HG03342 (cell line): Measurements from ENCODE around the gene RAB11FIP3.
"Not testable (repeated sequence)": the region's sequence is repeated elsewhere in the genome, so short reads cannot be mapped to it uniquely, and the experiment has no call there.

Experiments
- ATAC-seq: cut with Tn5 transposase; IDR thresholded peaks from one replicate; pipeline ENCODE4 v1.9.1; 2021; ENCODE audit warnings: mild to moderate bottlenecking, moderate library complexity; ENCODE audit not compliant: unreplicated experiment

The RAB11FIP3 gene

DNA sequence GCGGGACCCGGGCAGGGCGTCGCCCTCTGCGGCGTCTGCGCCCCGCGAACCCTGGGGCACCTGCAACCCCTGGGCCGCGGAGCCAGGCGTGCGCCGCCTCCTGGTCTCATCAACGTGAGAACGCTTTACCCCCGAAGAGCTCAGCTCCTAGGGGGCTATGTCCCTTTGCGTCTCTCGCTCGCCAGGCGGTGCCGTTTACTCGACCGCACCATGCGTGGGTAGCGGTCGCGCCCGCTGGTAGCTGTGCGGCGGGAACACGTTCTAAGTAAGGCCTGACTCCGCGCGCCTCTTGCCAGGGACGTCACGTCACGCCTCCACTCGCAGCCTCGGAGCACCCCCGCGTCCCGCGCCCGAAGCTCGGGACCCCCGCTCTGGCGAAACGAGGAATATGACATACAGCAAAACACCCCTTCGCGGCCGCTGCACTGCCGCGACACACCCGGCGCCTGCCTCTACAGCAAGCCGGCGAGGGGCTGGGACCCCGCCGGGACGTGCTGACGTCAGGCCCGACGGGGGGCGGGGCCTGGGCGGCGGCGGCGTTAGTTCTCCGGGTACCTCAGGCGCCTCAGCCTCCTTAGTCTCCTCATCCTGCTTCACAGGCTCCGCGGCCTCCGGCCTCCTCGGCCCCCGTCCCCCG lies at the start of gene RAB11FIP3:
Gene RAB11FIP3 (plus strand): TSS at position 568 of the 637 bp plus-strand sequence. CDS start 358 bp downstream, outside the sequence.
- ATAC-seq: peak; percentile 88

GRCh38 chr16:375927-376816 lies 49.3 kb upstream of the RAB11FIP3 start:
- ATAC-seq: no peak

DNA sequence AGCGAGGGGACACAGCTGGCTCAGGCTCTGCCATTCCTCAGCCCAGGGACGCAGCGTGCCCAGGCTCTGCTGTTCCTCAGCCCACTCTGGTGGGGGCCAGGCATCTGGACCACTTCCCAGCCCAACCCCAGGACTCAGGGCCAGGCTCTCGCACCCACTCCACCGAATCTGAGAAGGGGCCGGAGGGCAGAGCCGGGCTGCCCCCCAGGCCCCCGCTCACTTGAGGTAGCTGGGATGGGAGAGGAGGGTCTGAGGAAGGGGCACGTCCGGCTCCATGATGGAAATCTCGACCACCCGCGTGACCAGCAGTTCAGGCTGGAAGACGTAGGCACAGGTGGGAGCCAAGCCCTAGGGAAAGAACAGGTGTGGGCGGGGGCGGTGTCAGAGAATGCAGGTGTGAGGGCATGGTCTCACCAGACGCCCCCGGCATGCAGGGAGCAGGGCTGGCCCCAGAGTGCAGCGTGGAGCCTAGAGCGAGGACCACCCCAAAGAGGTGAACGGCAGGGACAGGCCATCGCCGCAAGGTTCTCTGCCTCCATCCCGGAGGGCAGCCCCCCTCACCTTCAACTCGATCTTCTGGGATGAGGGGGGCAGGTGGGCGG lies 48.5 kb upstream of the RAB11FIP3 start:
- ATAC-seq: no peak

DNA sequence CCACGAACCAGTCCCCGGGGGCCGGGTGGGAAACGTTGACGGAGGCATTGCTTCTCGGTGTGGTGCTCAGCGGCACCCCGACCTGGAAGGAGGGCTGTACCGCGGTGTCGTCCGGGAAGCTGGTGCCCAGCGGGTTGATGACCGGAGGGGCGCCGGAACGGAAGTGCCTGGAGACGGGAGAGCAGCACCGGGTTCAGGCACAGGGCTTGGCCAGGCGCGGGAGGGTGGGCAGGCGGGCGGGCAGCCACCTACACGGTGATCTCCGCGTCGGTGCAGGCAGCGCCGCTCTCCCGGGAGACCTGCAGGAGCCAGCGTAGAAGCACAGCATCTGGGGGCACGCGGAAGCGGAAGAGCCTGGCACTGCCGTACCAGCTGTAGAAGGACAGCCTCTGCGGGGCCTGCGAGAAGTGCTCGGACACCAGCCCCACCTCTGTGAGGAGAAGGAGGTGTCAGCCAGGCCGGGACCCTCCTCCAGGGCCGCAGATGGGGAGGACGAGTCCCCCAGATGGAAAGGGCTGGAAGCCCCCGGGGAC lies 48.0 kb upstream of the RAB11FIP3 start:
- no peak for ATAC-seq

GRCh38 chr16:378113-378820 lies 47.2 kb upstream of the RAB11FIP3 start:
- not testable (repeated sequence) for ATAC-seq

DNA sequence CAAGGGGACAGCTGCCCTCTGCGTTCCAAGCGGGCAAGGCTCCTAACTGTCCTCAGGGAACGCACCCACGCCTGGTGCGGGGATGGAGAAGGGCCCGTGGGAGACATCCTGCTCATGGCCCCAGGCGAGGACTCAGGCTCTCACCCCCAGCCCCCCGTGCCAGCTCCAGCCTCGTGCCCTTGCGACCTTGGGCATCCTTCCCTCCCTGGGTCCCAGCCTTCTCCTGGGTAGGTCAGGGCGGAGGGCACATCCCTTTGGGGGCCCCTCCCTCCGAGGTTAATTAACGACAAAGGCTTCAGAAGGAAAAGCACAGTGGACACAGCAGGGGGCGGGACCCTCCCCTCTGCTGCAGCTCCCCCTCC lies 46.6 kb upstream of the RAB11FIP3 start:
- ATAC-seq: no peak

DNA sequence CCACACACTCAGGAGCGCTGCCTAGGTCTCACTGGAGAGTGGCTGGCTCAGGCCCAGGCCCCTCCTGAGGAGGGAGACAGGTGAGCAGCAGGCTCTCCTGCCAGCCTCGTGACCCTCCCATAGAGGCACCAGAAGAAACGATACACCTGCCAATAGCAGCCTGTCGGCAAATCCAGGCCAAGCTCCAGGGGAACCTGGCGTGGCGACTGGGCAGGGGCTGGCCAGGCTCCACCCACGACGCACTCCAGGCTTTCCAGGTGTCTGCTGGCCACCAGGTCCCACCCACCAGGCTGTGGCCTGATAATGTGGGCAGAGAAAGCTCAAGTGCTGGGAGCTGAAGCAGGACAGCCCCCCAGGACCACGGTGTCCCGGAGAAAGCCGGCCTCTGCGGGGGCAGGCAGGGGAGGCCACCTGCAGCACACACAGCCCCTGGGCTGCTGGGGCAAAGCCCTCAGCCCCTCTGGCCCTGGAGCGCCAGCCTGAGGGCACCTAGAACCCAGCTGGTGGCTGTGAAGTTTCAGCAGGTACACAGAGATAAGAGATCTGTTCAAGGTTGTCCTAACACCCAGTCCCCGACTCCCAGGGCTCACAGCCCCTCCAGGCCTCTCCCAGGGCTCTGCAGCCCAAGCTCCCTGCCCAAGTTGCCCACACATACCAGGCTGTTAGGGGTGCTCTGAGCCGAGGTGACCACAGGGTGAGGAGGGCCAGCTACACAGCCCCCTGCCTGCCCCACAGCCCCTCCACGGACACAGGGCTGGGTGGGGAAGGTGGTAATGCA lies 46.1 kb upstream of the RAB11FIP3 start:
- no peak for ATAC-seq

DNA sequence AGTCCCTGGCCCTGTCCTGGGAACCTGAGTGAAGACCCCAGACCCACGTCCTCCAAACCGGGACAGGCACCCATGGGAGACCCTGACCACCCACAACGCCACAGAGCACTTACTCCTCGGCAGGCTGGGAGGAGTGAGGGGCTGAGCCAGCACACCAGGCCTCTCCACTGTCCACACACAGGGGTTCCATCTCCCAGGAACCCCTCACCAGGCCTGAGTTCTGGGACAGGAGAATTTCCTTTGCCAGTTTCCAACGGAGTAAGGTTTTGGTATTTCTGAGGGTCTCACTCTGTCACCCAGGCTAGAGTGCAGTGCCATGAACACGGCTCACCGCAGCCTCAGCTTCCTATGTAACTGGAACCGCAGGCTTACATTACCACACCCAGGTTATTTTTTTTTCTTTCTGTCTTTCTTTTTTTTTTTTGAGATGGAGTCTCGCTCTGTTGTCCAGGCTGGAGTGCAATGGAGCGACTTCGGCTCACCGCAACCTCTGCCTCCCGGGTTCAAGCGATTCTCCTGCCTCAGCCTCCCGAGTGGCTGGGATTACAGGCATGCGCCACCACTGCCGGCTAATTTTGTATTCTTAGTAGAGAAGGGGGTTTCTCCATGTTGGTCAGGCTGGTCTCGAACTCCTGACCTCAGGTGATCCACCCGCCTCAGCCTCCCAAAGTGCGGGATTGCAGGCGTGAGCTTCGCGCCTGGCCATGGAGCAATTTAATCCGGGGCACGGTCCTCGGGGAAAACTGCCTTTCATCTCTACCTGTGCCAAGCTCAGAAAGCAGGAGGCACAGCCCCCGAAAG lies 45.3 kb upstream of the RAB11FIP3 start:
- no peak for ATAC-seq

DNA sequence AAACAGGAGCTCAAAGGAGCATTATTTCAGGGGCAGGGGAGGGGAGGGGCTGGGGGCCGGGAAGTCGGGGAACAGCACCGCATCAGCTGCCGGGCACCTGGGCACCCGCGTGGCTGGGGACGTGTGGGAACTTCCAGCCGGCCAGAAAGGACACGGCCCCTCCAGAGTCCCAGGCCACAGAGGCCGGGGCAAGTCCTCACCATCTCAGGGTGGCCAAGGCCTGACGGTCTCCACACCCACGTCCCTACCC lies 44.8 kb upstream of the RAB11FIP3 start:
- no peak for ATAC-seq

- peak; percentile 22 for ATAC-seq
Measured at GRCh38 chr16:381012-381788, 44.2 kb upstream of the RAB11FIP3 start.

DNA sequence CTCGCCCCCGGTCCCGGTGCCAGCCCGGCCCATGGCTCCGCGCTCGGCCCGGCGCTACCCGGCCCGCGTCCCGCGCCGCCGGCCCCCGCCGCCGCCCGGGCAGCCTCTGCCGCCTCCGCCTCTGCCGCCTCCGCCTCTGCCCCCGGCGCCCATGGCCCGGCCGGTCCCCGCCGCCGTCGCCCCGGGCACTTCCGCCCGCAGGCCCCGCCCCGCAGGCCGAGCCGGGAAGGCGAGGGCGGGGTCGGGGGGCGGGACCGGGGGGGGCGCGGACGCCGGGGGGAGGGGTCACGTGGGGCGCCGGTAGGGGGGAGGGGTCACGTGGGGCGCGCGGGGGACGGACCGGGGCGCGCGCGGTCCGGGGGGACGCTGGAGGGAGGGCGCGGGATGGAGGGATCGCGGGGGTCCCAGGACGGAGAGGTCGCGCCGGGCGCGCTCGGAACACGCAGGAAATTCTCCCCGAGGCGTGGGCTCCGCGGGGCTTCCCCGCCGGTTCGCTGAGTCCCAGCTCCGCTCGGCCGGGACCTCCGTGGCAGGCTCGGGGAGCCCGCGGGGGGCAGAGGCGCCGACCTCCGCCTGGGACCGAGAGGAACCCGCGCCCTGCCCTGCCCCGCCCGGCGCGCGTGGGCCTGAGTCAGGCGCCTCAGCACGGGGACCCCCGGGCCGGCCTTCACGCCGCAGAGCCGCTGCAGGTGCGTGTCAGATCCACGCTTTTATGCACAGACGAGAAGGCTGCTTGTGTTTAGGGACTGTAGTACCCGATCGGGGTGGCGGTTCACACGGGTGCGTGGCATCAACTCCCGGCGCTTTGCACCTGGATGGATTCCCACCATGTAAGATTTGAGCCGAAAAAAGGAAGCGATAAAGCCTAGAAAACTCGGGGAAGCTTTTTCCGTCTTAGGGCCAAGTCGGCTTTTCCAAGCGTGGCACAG lies 43.4 kb upstream of the RAB11FIP3 start, which contains the start of gene PGAP6:
Gene PGAP6 (minus strand): TSS at position 190 of the 929 bp plus-strand sequence. CDS start 157 bp downstream, at position 33.
- peak; percentile 42 for ATAC-seq

- ATAC-seq: no peak
Measured at GRCh38 chr16:383326-384051, 42.0 kb upstream of the RAB11FIP3 start.

GRCh38 chr16:386641-387156 lies 38.8 kb upstream of the RAB11FIP3 start:
- ATAC-seq: no peak

- ATAC-seq: not testable (repeated sequence)
Measured at GRCh38 chr16:387761-388666, 37.4 kb upstream of the RAB11FIP3 start.

DNA sequence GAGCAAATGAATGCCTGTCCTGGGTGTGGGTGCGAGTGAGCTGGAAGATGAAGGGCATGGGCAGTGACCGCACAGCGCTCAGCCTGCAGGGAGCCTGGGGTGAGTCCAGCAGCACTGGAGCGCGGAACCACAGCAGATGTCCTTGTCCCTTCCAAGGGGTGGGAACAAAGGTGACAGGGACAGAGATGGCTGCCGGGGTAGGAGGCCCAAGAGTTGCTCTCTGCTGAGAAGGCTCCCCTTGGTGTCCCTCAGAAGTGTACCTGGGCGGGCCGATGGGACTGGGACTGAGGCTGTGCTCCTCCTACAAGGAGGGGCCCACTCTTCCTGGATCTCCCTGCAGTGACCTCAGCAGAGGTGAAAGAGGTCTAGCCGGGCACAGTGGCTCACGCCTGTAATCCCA lies 36.1 kb upstream of the RAB11FIP3 start:
- ATAC-seq: no peak

DNA sequence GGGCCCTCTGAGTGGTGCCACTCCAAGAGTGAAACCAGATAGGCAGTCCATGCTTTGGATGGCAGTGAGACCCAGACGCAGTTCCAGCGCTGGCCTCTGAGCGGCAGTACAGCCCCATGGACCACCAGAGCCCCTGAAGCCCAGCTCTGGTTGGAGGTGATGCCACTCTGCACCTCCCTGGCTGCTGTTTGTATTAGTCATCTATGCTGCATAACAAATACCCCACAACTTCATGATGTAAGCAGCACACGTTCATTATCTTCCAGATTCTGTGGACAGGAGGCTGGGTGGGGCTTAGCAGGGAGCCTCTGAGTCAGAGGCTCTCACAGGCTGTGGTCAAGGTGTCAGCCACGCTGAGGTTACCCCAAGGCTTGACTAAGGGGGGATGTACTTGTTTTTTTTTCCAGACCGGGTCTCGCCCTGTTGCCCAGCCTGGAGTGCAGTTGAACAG lies 33.5 kb upstream of the RAB11FIP3 start:
- ATAC-seq: no peak
